Measurements from ENCODE around the gene CPED1.
"Not testable (repeated sequence)": the region's sequence is repeated elsewhere in the genome, so short reads cannot be mapped to it uniquely, and the experiment has no call there.

CPED1 gene

DNA sequence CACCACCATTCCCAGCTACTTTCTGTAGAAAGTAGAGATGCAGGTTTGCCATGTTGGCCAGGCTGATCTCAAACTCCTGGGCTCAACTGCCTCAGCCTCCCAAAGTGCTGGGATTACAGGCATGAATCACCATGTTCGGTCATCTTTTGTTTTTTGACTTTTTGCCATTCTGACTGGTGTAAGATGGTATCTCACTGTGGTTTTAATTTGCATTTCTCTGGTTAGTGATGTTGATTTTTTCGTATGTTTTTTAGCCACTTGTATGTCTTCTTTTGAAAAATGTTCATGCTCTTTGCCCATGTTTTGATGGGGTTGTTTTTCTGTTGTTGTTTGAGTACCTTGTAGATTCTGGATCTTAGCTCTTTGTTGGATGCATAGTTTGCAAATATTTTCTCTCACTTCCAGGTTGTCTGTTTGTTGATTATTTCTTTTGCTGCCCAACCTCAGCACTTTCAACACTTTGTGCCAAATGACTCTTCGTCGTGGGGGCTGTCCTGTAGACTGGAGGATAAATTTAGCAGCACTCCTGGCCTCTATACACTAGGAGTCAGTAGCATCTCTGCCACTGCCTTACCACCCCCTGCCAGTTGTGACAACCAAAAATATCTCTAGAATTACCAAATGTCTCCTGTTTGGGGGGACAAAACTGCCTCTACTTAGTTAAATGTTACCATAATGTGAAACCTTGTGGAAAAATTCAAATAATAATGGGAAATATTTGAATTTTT, 6.5 kb upstream of the CPED1 start:
- DNase-seq: no peak

DNA sequence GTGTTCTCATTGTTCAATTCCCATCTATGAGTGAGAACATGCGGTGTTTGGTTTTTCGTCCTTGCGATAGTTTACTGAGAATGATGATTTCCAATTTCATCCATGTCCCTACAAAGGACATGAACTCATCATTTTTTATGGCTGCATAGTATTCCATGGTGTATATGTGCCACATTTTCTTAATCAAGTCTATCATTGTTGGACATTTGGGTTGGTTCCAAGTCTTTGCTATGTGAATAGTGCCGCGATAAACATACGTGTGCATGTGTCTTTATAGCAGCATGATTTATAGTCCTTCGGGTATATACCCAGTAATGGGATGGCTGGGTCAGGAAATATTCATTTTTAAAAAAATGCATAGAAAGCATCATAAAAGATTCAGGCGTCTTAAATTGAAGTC, 4.9 kb upstream of the CPED1 start:
- DNase-seq: not testable (repeated sequence)

DNA sequence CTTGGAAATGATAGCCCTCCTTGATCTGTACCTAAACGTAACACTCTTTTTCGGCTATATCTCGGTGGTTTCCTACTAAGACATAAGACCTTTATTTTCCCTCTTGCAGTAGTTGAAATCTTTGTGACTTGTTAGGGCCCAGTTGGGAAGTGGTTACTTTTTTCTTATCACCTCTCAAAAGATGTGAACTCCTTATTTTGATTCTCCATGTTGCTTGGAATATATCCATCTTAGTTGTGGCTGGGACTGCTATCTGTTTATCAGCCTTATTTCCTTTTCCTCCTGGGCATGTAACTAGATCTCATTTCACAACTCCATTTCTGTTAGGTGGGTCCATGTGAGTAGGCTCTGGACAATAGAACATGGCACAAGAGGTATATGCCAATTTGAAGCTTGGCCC, 4.1 kb upstream of the CPED1 start:
- no peak for DNase-seq

DNA sequence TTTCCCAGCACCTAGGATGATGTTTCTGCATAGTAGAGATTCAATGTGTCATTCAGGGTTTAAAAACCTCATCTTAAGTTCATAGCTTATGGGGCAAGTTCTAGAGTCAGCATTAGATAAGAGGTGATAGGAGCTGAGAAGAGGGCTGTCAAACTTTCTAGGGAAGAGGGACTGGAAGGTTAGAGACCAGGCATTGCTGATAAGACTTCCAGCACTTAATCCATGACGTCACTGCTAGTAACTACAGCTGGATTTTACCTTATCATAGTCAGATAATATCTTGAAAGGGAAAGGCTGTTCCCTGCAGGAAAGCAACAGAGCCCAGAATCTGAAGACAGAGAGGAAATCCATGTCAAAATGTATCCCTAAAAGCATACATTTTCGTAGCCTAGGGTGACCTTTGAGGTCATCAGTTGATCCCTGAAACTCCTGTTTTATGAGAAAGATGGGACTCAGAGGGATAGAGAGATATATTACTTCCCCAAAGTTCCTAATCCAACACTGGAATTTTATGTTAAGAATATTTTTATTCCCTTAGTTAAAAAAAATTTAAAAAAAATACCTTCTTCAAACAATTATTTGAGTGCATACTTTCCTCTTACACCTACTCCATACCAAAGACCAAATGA, 3.3 kb upstream of the CPED1 start:
- DNase-seq: no peak

DNA sequence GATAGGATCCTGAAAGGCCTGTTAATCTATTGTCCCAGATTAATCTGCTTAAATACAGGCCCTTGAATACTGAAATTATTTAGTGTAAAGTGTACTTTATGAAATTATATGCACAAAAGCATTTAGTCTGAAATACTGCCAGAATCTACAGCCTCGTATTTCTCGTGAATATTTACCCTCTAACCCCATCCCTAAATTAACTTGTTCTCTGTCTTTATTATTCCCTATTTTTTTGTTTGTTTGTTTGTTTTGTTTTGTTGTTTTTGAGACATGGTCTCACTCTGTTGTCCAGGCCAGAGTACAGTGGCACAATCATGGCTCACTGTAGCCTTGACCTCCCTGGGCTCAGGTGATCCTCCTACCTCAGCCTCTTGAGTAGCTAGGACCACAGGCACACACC, 2.7 kb upstream of the CPED1 start:
- DNase-seq: no peak

DNA sequence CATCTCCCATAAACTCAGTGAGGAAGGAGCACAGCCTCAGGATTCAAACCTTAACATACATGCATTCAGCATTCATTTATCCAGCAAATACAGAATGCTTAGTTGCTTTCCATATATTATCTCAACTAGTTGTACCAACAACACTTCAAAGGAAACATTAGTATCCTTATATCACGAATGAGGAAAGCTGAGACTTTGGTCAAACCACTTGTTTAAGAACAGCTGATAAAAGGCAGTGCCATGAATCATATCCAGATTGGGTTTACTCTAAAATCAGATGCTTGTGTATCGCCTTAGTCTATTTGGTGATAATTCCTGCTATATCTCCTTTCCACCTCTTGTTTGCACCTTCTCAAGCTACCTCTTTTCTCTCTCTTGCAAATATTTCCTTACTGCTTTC, 1.9 kb upstream of the CPED1 start:
- no peak for DNase-seq

DNA sequence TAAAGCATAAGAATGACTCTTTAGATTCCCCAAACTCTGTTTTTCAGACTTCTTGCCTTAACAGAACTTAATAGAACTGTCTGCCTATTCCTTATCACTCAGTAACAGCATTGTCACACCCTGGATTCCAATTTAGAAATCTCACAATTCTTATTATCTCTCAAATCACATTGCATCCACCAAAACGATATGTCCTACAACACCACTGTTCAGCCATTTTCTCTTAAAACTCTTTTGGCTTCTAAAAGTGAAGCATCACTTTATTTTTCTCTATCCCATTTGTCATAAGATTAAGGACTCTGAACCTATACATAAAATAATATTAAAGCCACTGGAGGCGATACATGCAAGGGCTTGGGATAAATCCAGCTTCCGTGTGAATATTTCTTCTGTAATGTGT, 1.2 kb upstream of the CPED1 start:
- DNase-seq: no peak

DNA sequence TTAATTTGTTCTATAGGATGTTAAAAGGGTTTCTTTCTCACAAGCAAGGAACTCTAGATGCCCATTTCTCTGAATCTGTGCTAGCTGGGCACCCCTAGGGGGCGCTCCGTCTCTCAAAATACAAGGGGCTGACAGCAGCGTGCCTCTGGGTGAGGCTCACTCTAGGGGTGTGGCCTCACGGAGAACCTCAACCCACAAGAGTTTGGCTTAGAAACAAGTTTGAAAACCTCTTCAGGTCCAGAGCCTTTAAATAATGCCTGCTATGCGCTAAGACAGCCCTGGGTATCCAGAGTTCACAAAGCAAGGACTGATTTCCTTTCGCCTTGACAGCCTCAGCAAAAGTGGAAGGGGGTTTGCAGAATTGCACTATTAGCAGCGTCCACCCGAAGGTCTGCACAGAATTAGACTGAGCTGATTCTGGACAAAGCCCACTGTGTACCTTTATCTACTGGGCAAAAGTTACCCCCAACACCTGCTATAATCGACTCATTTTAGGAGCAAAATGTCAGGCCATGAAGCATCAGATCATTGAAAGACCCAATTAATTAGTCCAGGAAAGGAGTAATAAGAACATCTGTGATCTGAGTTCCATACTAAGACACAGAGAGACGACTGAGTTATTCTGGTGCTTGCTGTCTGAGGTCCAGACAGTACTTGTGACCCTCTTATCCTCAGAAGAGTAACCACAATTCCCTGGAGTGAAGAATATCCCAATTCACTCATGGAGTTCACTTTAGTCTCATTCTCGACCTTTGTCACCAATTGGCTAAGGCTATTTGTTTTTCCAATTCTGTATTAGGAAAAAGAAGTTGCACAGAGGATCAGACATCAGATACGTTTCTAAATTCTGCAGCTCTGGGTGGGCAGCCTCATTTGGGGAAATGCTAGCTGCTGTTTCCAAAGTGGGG, 574 bp upstream of the CPED1 start:
- DNase-seq: no peak

DNA sequence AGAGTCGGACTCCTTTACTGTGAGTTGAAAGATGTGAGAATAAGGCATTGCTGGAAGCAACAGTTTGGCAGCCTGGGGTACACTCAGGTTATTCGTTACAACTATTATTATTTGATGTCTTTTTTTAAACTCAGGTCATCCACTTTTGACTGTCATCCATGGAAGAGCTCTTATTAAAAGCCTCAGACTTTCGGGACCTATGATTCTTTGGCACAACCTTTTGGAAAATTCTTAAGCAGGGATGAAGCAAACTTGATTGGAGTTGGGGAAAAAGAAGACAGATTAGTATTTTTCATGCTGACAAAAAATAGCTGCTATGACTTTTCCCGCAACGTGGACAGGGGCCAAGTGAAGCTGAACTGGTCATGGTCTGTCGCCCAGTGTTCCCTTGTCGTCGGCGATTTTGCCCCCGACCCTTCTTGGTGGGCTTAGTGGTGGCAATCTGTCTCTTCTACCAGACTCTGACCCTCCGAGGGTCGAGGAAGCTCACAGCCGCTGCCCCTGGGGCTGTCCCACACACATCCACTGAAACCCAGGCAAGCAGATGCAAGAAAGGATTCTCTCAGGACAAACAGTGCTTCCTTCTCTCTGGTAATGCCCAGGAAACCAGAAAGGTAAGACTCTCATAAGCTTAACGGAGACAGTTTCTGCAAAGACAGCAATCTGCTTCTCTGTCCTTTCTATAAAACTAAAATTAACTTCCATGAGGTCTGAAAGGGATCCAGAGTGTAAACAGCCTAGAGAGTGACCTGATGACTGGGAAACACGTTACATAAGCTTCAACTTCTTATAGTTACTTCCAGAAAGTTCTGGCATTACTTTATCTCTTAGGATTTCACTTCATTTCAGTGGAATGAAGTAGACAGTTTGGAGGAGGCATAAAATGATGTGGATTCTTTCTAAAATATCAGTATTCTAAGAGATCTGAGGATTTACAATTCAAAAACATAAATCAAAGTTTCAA, 1.0 kb downstream of the CPED1 start:
- no peak for DNase-seq

DNA sequence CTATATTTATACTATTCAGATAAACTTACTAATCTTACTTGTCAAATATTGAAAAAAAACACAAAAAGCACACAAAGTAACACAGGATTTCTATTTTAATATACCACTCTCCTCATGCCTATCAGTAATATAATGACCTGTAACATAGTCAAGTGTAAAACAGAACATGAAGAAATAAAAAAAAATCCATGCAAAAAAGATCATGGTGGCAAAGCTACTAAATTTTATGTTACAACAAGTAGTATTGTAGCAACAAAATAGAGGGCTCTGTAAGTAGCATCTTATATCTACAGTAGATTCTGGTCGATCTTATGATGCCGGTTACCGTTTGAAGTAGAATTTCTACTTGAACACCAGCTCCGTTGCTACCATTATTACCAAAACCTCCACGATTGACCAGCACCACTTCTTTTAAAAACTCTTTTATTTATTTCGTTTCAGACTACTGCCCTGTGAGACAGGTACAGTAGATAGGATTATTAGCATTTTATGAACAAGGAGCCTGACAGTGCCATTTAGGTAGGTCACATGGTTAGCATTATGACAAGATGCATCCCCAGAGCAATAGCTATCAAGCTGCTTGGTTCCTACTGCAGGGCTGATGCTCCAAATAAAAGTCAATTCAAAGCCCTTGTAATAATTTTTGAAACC, 2.1 kb downstream of the CPED1 start:
- DNase-seq: no peak

DNA sequence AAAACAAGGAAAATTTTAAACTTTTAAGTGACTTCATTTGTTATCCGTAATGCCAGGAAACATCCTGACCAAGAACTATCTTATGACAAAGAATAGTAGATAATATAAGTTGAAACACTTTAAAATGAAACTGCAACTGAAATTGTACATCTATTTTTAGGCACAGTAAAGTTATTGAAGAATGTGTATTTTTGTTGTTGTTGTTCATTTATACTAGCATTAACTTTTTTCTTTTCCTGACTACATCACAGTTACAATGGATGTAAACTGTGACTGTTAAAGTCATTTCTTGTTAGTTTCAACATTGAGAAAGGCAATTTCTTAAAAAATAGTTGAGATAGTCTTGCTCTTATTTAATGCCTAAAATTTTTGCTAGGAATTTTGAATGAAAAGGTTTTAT, 2.6 kb downstream of the CPED1 start:
- DNase-seq: no peak

DNA sequence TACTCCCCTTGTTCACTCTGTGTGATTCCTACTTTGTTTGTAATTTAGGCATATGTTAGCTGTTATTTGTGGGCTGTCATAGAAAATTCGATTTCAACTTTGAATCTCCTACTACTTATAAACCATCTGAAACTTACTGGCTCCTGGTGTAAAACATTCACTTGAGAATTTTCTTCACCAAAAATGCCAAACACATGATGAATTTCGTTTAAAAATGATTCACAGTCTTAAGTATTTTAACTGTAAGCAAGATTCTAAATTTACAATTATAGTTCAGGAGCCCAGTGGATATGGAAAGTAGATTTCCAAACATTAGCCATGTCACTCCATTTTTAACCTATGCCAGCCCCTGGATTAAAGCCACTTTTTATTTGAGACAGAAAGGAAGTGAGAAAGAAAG, 3.1 kb downstream of the CPED1 start:
- DNase-seq: no peak

DNA sequence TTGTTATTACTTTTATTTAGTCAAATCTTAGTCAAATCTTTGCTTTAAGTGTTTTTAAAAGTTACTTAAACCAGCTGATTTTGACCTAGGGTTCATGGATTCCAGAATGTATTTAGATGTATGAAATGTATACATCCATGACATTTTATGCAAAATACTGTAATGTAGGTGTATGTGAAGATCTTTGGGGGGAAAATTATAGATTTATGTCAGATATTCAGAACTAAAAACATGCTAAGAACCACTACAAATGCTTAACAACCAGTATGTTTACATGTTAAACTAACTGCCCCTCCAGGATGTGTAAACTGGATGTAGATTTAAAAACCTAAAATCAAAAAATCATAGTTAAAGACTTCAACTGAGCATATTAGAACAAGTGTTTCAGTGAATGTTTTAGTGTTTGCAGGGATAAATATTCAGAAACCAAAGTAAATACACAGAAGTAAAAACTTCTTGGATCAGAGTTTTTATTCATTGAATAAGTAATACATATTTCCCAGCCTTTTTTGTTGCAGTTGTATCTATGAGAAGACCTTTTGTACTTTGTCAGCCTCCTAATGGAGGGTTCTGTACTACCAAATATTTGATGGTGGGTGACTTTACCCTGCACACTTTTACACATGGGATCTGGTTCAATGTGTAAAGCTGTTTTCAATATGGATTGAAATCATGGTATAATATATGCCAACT, 3.9 kb downstream of the CPED1 start:
- DNase-seq: no peak

DNA sequence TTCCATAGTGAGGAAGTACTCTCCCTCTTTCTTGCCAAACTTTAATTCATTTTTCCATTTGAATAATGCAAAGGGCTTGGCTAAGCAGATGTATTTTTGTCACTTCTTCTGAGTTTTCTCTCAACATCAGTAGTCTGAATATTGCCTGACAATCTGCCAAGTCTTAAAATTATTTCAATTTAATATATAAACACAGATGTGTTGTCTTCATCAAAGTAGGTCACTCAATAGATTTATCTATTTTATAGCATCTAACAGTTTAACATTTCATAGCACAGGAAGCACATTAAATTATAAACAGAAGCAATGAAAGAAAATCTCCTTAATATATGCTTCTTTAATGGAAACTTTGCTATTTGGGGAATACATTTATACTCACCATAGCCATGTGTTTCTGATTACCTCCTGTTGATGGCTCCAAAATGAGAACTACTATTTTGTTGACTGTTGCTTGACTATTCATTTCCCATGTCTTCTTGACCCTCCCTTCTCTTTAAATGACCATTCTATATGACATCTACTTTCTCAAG, 4.5 kb downstream of the CPED1 start:
- no peak for DNase-seq

DNA sequence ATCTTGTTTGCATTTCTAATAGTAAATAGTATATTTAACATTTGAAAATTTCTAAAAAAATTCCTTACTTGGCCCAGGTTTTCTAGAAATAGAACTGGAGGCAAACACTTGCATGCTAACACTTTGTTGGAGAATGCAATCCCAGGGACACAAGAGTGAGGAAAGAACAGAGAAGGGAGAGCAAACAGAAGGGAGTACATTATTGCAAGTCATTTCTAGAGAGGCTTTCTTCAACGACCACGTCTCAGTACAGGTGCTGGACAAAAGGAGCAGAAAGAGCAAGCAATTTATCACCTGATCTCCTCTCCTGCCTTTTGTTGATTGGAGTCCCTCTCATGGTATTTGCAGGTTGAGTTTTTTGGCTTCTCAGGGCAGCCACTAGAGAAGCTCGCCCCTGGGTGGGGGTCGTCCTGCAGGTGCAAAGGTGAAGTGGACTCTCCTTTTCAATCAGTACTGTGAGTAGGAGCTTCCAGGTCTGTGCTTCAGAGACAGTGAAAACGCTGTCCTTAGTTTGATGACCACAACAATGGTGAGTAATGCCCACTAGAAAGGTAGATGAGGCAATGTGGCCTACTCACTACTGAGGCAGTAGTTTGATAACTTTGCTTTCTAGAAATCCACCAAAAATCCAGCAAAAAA, 5.2 kb downstream of the CPED1 start:
- DNase-seq: no peak

DNA sequence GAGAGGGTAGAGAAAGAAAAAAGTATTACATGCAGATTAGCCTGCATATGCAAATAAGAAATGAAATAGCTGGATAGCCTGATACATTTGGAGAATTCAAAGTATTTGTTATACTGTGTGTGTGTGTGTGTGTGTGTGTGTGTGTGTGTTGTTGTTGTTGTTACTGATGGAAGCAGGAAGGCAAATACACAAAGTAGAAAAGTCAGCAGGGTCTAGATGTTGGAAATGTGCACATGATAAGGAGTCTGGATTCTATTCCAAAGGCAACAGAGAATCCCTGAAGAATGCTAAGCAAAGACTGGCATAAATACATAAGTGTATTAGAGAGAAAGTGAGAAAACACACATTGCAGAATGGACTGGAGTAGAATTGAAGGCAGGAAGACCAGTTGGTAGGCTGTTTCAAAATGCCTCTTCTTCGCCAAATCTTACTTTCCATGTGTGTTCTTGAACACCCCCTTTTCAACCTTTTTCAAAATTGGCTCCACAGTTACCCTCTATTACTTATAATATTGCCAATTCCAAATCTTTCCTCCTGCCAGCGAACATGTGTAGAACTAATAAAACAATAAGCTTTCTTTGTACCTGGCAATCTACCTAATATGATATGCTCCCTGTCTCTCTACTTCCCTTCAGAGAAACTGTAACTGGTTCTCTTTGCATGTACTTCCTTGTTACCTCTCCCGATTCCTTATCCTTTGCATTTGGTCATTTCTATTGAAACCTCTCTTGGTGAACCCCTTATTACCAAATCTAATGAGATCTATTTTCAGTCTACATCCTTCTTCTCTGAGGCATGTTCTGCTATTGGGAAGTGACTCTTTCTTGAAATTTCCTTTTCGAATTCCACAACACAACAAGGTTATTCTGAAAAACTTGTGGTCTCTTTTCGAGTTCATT, 6.2 kb downstream of the CPED1 start:
- no peak for DNase-seq

DNA sequence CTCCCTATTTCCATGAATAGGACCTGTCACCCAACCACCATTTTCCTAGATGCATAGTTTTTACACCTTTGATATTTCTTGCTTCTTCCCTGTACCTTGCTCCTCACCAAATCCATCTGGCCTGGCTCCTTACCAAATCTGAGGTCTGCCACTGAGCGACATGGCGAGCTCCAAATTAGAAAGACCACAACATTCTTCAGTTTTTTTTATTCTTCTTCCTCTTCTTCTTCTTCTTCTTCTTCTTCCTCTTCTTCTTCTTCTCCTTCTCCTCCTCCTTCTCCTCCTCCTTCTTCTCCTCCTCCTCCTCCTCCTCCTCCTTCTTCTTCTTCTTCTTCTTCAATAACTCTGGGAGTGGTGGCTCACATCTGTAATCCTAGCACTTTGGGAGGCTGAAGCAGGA, 7.1 kb downstream of the CPED1 start:
- DNase-seq: no peak

DNA sequence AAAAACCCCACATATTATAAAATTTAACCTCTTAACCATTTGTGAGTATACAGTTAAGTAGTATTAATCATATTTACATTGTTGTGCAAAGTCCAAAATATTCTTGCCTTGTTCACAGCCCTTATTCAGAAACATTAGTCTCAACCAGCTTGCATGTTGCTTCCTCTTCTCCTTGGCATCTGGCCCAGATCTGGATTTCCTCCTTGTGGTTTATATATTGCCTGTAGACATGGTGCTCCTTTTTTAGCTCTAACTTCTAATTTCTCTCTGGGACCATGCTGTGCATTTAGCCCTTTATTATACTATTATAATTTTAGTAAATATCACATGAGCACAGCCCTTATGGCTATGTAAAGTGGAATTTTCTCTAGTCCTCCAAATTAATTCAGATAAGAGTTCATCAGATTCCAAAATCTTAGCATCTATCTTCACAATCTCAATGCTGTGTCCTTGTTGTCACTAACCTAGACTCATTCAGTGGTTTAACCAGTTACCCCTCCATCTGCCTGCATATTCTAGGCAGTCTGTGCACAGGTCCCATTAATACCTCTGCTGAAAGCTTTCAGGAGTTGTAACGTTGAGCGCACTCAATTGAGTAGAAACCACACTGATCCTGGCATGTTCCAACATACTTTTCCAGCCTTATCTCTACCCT, 7.9 kb downstream of the CPED1 start:
- DNase-seq: no peak

DNA sequence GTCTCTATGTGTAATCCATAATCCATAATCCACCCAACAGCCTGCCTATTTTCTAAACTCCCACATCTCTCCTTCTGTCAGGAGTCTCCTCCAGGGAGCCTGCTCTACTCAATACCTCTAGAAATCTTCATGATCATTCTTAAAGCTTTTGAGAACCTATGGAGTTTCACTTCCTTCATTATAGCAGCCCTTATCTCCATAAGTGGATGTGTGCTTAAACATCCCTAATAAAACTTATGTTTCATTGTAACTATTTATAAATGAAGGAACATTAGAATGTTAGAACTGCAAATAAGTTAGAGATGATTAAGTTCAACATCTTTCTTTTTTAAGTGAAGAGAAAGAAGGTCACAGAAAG, 8.5 kb downstream of the CPED1 start:
- no peak for DNase-seq

Data from NCI-H2107 (cell line).